Ammon's horn (tissue), 1 donor: ENCODE data around the gene SEC14L1.

ENCODE experiments used
- DNase-seq: peaks from one replicate; pipeline ENCODE4 v3.0.0-alpha.2; 2016; ENCODE audit warnings: low spot score

SEC14L1 gene

GRCh38 chr17:77163001-77163400 is 22.2 kb downstream of the SEC14L1 start:
- no peak for DNase-seq

GRCh38 chr17:77163511-77164280 is 22.9 kb downstream of the SEC14L1 start:
- DNase-seq, result no peak

- peak; percentile 54 for DNase-seq
These were observed 23.8 kb downstream of the SEC14L1 start for GRCh38 chr17:77164483-77165091.

GRCh38 chr17:77165577-77165976 is 24.8 kb downstream of the SEC14L1 start:
- DNase-seq, result no peak

GRCh38 chr17:77167472-77168306 is 26.9 kb downstream of the SEC14L1 start:
- no peak for DNase-seq

GRCh38 chr17:77173104-77173503 is 32.3 kb downstream of the SEC14L1 start:
- no peak for DNase-seq

GRCh38 chr17:77174928-77175661 is 34.3 kb downstream of the SEC14L1 start:
- DNase-seq, result no peak

- DNase-seq, result no peak
These were observed 36.4 kb downstream of the SEC14L1 start for GRCh38 chr17:77177002-77177741.

- DNase-seq, result no peak
These were observed 37.3 kb downstream of the SEC14L1 start for GRCh38 chr17:77178050-77178449.

- peak; percentile 67 for DNase-seq
These were observed 37.8 kb downstream of the SEC14L1 start for GRCh38 chr17:77178563-77178962.

GRCh38 chr17:77180503-77181357 is 40.0 kb downstream of the SEC14L1 start:
- no peak for DNase-seq

GRCh38 chr17:77182205-77183172 is 41.7 kb downstream of the SEC14L1 start:
- DNase-seq, result no peak

GRCh38 chr17:77184474-77184873 is 43.7 kb downstream of the SEC14L1 start:
- DNase-seq, result no peak

GRCh38 chr17:77185137-77185536 is 44.4 kb downstream of the SEC14L1 start:
- no peak for DNase-seq

GRCh38 chr17:77186141-77186604 is 45.4 kb downstream of the SEC14L1 start:
- no peak for DNase-seq

- DNase-seq, result no peak
These were observed 47.6 kb downstream of the SEC14L1 start for GRCh38 chr17:77188084-77189066.

GRCh38 chr17:77189148-77189547 is 48.4 kb downstream of the SEC14L1 start:
- no peak for DNase-seq

GRCh38 chr17:77190576-77190975 is 49.8 kb downstream of the SEC14L1 start:
- DNase-seq, result no peak
